B cell (primary cell): ENCODE measurements around the gene ZMIZ1. TPM values are rescaled to one million over a fixed set of nuclear protein-coding genes. Genes with fewer than 3 reads are reported as not detected.

Experiments
- ATAC-seq: fragments of 200-7000 bp; cut with Tn5 transposase; one replicate; pipeline ENCODE4 v1.10.0; 2021; ENCODE audit warnings: low read depth, mild to moderate bottlenecking, moderate number of reproducible peaks, moderate library complexity
- CTCF ChIA-PET: fragments of 350-600 bp; sonication (Branson Sonifier 250); formaldehyde crosslinking; loops from one replicate; lab custom pipeline; 2021; ENCODE audit warnings: antibody characterized with exemption, inconsistent platforms; lab: Charles Lee
- POLR2A ChIA-PET: fragments of 350-600 bp; sonication (Branson Sonifier 250); formaldehyde crosslinking; loops from one replicate; lab custom pipeline; 2021; ENCODE audit warnings: antibody characterized with exemption; lab: Charles Lee
- DNase-seq: peaks from one replicate; pipeline ENCODE4 v3.0.0; 2013
- H2AFZ ChIP-seq: 2 replicates; pipeline ENCODE4 v1.6.1; 2012; ENCODE audit warnings: mild to moderate bottlenecking, low read depth, low read length; ENCODE audit not compliant: insufficient read depth, poor library complexity, severe bottlenecking
- H3K27ac ChIP-seq, 2 donors: 1 replicate in 1 of 2; 2 replicates in 1 of 2; pipeline ENCODE4 v1.5.1; 2012 to 2013; ENCODE audit warnings: low read length in 2 of 2, mild to moderate bottlenecking in 2 of 2, moderate library complexity in 1 of 2
- H3K27me3 ChIP-seq, 4 experiments: fragments of 200-600 bp in 1 of 4; sonication (generic) in 1 of 4; replicated peaks in 1 of 4; 1 replicate in 2 of 4; 2 replicates in 2 of 4; pipeline versions ENCODE4 v1.6.1 to v1.7.0; 2013 to 2016; ENCODE audit warnings: low read length in 3 of 4, mild to moderate bottlenecking in 2 of 4, mixed read lengths in 1 of 4, moderate library complexity in 1 of 4; ENCODE audit not compliant: insufficient read depth in 4 of 4, control insufficient read depth in 3 of 4; ENCODE audit errors: control extremely low read depth in 1 of 4
- H3K36me3 ChIP-seq, 2 experiments: replicated peaks in 1 of 2; 1 replicate in 1 of 2; 2 replicates in 1 of 2; pipeline versions ENCODE4 v1.6.1 to v1.7.1; 2013; ENCODE audit warnings: low read length in 1 of 2; ENCODE audit not compliant: insufficient read depth in 2 of 2, control insufficient read depth in 1 of 2; ENCODE audit errors: control extremely low read depth in 1 of 2, extremely low read depth in 1 of 2
- H3K4me1 ChIP-seq, 2 donors: fragments of 200-600 bp in 1 of 2; sonication (generic) in 1 of 2; 1 replicate in 1 of 2; 2 replicates in 1 of 2; pipeline versions ENCODE4 v1.5.1 to v1.6.1; 2013 to 2017; ENCODE audit warnings: low read length in 2 of 2; ENCODE audit not compliant: control insufficient read depth in 2 of 2, insufficient read depth in 2 of 2
- H3K4me2 ChIP-seq: replicated peaks from 2 replicates; pipeline ENCODE3; 2012; ENCODE audit warnings: mild to moderate bottlenecking, low read depth, low read length; ENCODE audit not compliant: poor library complexity, severe bottlenecking
- H3K4me3 ChIP-seq, 5 experiments: fragments of 200-600 bp in 1 of 5; sonication (generic) in 1 of 5; 1 replicate in 3 of 5; 2 replicates in 2 of 5; pipeline versions ENCODE4 v1.5.1 to v1.7.0; 2011 to 2016; ENCODE audit warnings: low read length in 4 of 5, mild to moderate bottlenecking in 4 of 5, low read depth in 2 of 5, control low read depth in 1 of 5, moderate library complexity in 1 of 5; ENCODE audit not compliant: insufficient read depth in 1 of 5; ENCODE audit errors: control extremely low read depth in 1 of 5, extremely low read depth in 1 of 5
- H3K79me2 ChIP-seq: fragments of 200-600 bp; sonication (generic); one replicate; pipeline ENCODE4 v1.6.0; 2016; ENCODE audit warnings: low read length; ENCODE audit not compliant: control insufficient read depth, insufficient read depth
- H3K9ac ChIP-seq: fragments of 200-600 bp; sonication (generic); 2 replicates; pipeline ENCODE4 v1.6.1; 2017; ENCODE audit warnings: mild to moderate bottlenecking, low read length, moderate library complexity
- H3K9me3 ChIP-seq, 3 donors: one replicate each; pipeline versions ENCODE4 v1.6.1 to v1.7.1; 2013; ENCODE audit warnings: low read length in 2 of 3; ENCODE audit not compliant: control insufficient read depth in 2 of 3, insufficient read depth in 1 of 3; ENCODE audit errors: control extremely low read depth in 1 of 3
- H4K20me1 ChIP-seq: 2 replicates; pipeline ENCODE4 v1.6.0; 2012; ENCODE audit warnings: mild to moderate bottlenecking, low read length; ENCODE audit not compliant: insufficient read depth, control insufficient read depth, poor library complexity, severe bottlenecking
- H3K27ac Mint-ChIP-seq: one replicate; pipeline ENCODE4 v1.8.0; 2021; ENCODE audit warnings: mixed read lengths
- H3K27me3 Mint-ChIP-seq: one replicate; pipeline ENCODE4 v1.8.0; 2021; ENCODE audit warnings: mixed read lengths
- H3K4me1 Mint-ChIP-seq: one replicate; pipeline ENCODE4 v1.8.0; 2021; ENCODE audit warnings: mixed read lengths
- H3K4me3 Mint-ChIP-seq: one replicate; pipeline ENCODE4 v1.8.0; 2021; ENCODE audit warnings: mixed read lengths
- H3K9me3 Mint-ChIP-seq: one replicate; pipeline ENCODE4 v1.8.0; 2022; ENCODE audit warnings: mixed read lengths; ENCODE audit not compliant: insufficient read depth
- EZH2 ChIP-seq: IDR thresholded peaks from 2 replicates; pipeline ENCODE4 v1.6.1; 2012; ENCODE audit warnings: borderline replicate concordance, low read depth, mild to moderate bottlenecking, moderate library complexity, low read length; ENCODE audit not compliant: insufficient read depth, poor library complexity, severe bottlenecking
- WGBS: methylation state at CpG from one replicate; pipeline ENCODE4 v1.1.5; 2013; ENCODE audit warnings: missing lambda C conversion rate; ENCODE audit not compliant: insufficient coverage; 5-methylcytosine and 5-hydroxymethylcytosine counted together
- intact Hi-C: fragments of 100-400 bp; cut with micrococcal nuclease; formaldehyde crosslinking; loops from one replicate; pipeline ENCODE4 v1.10.0; 2022
- polyA plus RNA-seq: library from polyadenylated mRNA; depleted of rRNA; stranded (reverse); fragments of >200 nt; gene quantifications from 2 replicates; pipeline ENCODE4 v1.2.3, GENCODE V29; 2012
- total RNA-seq, 2 donors: library from RNA; stranded (reverse); fragments of 120-200 nt in 1 of 2; gene quantifications; 1 replicate in 1 of 2; 2 replicates in 1 of 2; pipeline versions ENCODE4 v1.2.3 to v1.2.4, GENCODE V29; 2013 to 2022
- TF ChIP-seq, protein P1 (sequence below): fragments of 200-600 bp; IDR thresholded peaks from one replicate; pipeline ENCODE4 v1.8.0; 2022; ENCODE audit warnings: antibody characterized with exemption, mild to moderate bottlenecking

ZMIZ1 gene
- total and polyA plus RNA-seq, 2 donors (not counting 1 experiment from before 2014, with no cell fraction given): 14.3 to 64.9 TPM

DNA sequence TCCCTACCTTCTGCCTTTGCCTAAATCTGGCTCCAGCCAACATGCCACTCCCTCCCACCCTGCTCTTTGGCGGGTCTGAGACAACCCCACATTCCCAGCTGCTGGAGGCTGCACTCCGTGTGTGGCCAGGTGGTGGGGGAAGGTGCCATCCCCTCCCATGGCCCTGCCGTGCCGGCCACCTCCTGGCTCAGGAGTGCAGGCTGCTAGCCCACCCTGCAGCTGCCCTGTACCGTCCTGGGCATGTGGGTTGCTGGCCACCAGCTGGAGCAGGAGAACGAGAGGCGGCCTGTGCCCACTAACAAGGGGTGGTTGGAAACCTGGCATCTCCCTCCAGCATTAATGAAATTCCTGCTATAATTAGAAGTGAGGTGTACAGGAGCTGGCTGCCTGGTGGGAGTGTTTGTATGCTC lies 97.6 kb downstream of the ZMIZ1 start:
- Histone ChIP-seq H3K4me2 (no peak overlapping the region), H3K36me3 (no peaks in the 10 kb centered on the region)

DNA sequence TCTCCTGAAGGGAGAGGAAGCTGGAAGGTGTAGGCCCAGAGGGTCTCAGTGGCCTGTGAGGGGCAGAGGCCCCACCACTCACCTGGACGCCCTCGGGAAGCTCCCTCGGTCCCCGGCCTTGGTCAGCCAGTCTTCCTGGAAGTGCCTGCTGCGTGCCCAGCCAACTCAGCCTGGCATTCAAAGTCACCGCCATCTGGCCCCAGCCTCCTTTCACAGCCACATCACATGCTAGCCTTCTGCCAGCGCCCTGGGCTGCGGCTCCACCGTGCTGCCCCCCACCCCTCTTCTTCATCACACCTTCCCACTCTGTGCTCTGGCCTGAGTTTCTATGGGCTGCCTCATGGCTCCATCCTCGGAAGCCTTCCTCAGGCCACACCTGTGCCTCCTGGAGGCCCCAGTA lies 98.0 kb downstream of the ZMIZ1 start:
- DNase-seq (no peak), ATAC-seq (no peak)
- CTCF ChIA-PET: no interaction called here
- Histone ChIP-seq H3K4me1 (no peaks in the 10 kb centered on the region), H3K27ac (no peak overlapping the region), H3K9me3 (no peaks in the 10 kb centered on the region), H3K4me3 (no peak overlapping the region), H4K20me1 (no peaks in the 10 kb centered on the region), H3K9ac (no peak overlapping the region), H3K27me3 (no peaks in the 10 kb centered on the region), H3K4me2 (no peak overlapping the region), H3K79me2 (no peaks in the 10 kb centered on the region), H3K36me3 (no peaks in the 10 kb centered on the region), H2AFZ (no peak overlapping the region)
- Mint-ChIP-seq H3K27me3 (peaks cover 3% of the 10 kb centered on the region), H3K9me3 (no peaks in the 10 kb centered on the region), H3K4me3 (no peak overlapping the region), H3K27ac (no peak overlapping the region), H3K4me1 (no peaks in the 10 kb centered on the region)
- TF ChIP-seq EZH2: no peak
- TF ChIP-seq, protein P1, sequence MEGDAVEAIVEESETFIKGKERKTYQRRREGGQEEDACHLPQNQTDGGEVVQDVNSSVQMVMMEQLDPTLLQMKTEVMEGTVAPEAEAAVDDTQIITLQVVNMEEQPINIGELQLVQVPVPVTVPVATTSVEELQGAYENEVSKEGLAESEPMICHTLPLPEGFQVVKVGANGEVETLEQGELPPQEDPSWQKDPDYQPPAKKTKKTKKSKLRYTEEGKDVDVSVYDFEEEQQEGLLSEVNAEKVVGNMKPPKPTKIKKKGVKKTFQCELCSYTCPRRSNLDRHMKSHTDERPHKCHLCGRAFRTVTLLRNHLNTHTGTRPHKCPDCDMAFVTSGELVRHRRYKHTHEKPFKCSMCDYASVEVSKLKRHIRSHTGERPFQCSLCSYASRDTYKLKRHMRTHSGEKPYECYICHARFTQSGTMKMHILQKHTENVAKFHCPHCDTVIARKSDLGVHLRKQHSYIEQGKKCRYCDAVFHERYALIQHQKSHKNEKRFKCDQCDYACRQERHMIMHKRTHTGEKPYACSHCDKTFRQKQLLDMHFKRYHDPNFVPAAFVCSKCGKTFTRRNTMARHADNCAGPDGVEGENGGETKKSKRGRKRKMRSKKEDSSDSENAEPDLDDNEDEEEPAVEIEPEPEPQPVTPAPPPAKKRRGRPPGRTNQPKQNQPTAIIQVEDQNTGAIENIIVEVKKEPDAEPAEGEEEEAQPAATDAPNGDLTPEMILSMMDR: no peak
- intact Hi-C loops: no loop called here
- POLR2A ChIA-PET: no interaction called here
- WGBS: 94% methylated on average over 8 of the region's 10 CpGs

More for the DNA sequence above, 97.6 kb downstream of the ZMIZ1 start:
- no peak overlapping the region for H3K4me3 ChIP-seq
- no peak overlapping the region for H3K4me3 Mint-ChIP-seq
- H3K27ac Mint-ChIP-seq: no peak overlapping the region
- H3K27me3 Mint-ChIP-seq: peaks cover 3% of the 10 kb centered on the region
- no peaks in the 10 kb centered on the region for H3K4me1 ChIP-seq
- TF ChIP-seq, protein P1: no peak
- TF ChIP-seq EZH2: no peak
- no peak overlapping the region for H3K9ac ChIP-seq
- H3K79me2 ChIP-seq: no peaks in the 10 kb centered on the region
- H3K9me3 ChIP-seq: no peaks in the 10 kb centered on the region
- DNase-seq (no peak), ATAC-seq (no peak)
- ChIA-PET POLR2A (no interaction called here), CTCF (interaction anchor here (1.6 kb wide), 1 partner anchor 29 kb away, joined by 3 read pairs; no protein-coding TSS in a partner anchor)
- H3K4me1 Mint-ChIP-seq: no peaks in the 10 kb centered on the region
- 90% methylated on average over 4 of the region's 7 CpGs for WGBS
- H3K27me3 ChIP-seq: no peaks in the 10 kb centered on the region
- H3K27ac ChIP-seq: no peak overlapping the region
- no peak overlapping the region for H2AFZ ChIP-seq
- no peaks in the 10 kb centered on the region for H3K9me3 Mint-ChIP-seq
- no peaks in the 10 kb centered on the region for H4K20me1 ChIP-seq
- intact Hi-C loops: no loop called here
